ENCODE results near the gene OMP.

Gene OMP

DNA sequence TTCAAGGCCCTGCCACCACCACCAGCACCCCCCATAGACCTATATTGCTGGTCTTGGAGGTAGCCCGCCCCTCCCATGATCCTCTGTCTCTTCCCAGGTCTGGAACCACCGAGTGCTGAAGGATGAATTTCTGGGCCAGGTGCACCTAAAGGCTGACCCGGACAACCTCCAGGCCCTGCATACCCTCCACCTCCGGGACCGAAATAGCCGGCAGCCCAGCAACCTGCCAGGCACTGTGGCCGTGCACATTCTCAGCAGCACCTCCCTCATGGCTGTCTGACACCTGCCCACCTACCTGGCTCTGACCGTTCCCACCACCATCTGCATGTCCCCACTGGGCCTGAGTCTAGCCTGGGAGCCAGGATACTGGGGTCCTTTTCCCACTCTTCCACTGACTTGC is 21.0 kb downstream of the OMP start:
- DNase-seq (ENCODE audit: low spot score), result no peak

- DNase-seq (ENCODE audit: low spot score), result no peak
Measured at GRCh38 chr11:77124041-77124440, 21.4 kb downstream of the OMP start.

GRCh38 chr11:77124488-77124887 is 21.8 kb downstream of the OMP start:
- no peak for DNase-seq (ENCODE audit: low spot score)

- DNase-seq (ENCODE audit: low spot score), result no peak
Measured at GRCh38 chr11:77125191-77125590, 22.6 kb downstream of the OMP start.

GRCh38 chr11:77125695-77126094 is 23.1 kb downstream of the OMP start:
- no peak for DNase-seq (ENCODE audit: low spot score)

DNA sequence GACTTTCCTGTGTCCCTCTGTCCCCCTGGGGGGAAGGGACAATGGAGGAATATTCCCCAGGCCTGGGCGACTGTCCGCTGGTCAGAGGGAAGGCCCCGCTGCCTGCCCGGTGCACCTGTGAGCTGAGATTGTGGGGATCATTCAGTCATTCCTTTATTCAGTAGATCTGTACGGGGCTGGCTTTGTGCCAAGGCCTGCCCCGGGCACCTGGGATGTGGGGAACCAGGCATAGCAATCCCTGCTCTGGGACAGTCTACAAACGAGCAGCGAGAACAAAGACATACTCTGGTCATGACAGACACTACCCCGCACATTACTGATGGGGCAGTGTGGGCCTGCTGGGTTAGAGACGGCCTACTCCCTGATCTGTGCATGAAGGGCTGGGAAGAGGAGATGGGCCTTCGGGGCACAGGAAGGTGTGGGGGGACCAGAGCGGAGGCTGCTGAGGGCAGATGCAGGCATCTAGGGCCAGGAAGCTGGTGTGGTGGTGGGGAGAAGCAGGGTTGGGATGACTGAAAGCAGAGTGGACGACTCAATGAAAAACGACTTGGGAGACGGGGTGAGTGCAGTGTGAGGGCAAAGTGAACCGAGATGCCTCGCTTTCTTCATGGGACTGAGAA is 23.6 kb downstream of the OMP start:
- no peak for DNase-seq (ENCODE audit: low spot score)

DNA sequence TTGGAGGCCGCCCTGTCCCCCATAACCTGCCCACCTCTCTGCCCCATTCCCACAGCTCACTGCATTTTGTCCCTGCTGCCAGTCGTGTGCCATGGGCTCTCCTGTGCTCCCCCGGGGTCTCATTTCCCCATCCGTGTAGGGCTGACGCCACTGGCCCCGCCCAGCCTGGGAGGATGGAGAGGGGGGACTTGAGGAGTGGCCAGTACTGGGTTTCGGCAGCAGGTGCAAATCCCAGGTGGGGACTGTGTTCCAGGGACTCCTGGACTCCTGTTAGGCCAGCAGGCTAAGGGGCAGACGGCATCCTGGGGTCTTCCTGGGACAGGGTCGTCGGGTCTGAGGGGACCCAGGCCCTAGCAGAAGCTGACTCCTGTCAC is 24.2 kb downstream of the OMP start:
- DNase-seq (ENCODE audit: low spot score), result no peak

DNA sequence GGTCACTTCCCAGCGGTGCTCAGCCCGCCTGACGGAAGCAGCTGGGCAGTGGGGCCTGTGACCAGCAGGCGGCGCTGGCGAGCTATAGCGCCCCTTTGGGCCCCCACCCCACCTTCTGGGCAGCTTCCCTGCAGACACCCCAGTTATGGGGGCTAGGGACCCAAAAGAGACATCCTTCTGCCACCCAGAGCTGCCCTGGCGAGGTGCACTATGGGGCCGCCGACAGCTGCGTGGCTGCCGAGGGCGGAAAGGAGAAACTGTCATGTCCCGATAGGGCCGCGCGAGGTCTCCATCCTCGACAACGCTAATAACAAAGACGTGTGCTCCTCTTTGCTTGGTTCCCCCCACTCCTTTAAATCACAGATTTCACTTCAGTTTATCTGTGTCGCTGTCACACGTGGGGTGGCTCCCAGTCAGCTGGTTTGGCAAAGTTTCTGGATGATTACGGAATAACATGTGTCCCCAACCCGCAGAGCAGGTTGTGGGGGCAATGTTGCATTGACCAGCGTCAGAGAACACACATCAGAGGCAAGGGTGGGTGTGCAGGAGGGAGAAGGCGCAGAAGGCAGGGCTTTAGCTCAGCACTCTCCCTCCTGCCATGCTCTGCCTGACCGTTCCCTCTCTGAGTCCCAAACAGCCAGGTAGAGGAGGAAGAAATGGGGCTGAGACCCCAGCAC is 24.7 kb downstream of the OMP start:
- DNase-seq (ENCODE audit: low spot score), result no peak

GRCh38 chr11:77127920-77128691 is 25.5 kb downstream of the OMP start, which contains the start of gene MYO7A:
Gene MYO7A, plus strand, starts transcription at chr11:77128246. Its CDS starts 2,389 bp downstream, at chr11:77130635.
- no peak for DNase-seq (ENCODE audit: low spot score)

- no peak for DNase-seq (ENCODE audit: low spot score)
Measured at GRCh38 chr11:77129069-77129841, 26.6 kb downstream of the OMP start.

- DNase-seq (ENCODE audit: low spot score), result no peak
Measured at GRCh38 chr11:77129842-77130756, 27.5 kb downstream of the OMP start.

DNA sequence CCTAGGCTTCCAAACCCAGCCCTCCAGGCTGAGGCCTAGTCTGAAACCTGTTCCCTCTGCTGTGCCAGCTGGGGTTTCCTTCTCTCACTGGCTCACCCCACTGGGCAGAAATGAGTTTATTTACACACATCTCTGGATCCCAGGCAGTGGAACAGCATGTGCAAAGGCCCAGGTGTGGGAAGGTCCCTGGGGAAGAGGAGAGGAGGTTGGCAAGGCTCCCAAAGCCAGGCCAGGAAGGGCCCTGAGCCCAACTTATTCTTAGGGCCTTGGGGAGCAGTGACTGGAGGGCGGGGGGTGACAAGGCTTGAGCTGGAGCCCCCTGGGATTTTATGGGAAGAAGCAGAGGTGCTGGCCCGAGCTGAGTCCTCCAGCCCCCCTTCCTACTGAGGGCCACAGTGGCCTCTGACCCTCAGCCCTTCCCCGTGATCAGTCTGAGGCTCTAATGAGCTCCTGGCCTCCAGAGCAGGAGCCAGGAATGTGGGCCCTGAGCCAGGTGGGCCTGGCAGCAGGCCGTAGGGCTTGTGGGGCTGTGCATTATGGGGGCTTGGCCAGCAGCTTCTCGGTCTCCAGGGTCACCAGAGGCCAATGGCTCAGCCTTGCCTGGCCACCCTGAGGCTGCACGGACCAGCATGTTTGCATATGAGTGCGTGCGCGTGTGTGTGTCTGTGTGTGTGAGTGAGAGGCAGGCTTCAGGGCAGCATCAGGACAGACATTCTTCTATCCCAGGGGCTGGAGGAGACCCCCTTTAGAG is 28.3 kb downstream of the OMP start:
- no peak for DNase-seq (ENCODE audit: low spot score)

DNA sequence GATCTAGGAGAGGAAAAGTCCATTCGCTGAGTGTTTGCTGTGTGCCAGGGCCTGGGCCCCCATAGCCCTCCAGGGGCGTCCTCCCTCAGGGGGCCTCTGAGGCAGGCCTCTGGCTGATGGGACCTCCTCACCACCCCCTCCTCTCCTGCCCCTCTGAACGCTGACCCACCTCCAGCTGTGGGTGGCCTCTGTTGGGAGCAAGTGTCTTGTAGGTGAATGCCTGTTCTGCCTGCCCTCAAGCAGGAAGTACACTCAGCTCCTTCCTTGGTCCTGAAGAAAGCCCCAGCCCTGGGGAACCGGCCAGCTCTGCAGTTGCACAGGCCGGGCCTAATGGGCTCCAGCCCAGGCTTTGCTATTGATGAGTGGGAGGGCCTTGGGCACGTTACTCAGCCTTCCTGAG is 28.9 kb downstream of the OMP start:
- DNase-seq (ENCODE audit: low spot score), result no peak

GRCh38 chr11:77135069-77135468 is 32.4 kb downstream of the OMP start:
- DNase-seq (ENCODE audit: low spot score), result no peak

- DNase-seq (ENCODE audit: low spot score), result no peak
Measured at GRCh38 chr11:77136074-77136473, 33.4 kb downstream of the OMP start.

DNA sequence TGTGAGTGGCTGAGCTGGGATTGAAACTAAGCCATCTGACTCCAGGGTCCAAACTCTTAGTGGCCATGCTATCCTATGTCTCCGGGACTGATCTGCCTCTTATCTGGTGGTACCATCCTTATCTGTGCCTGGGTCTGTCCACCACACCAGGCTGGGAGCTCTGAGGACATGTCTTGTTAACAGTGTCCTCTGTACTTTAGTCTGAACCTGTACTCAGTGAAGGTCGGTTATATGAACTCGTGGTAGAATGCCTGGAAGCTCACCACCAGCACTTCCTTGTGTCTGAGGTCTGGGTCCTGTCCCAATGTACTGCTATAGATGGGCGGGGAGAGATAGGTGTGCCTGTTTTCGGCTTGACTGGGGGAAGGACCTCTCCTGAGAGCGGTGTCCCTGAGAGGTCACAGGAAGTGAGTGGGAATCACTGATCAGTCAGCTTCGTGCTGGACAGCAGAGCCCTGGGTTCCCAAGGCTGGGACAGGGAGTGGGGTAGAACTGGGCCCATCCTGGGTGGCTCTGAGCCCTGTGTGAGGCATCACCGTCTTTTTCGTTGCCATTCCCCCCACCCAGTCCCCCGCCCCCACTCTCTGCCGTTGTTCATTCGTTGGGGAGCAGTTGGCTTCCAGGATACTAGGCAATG is 34.3 kb downstream of the OMP start:
- no peak for DNase-seq (ENCODE audit: low spot score)

GRCh38 chr11:77137421-77137820 is 34.8 kb downstream of the OMP start:
- no peak for DNase-seq (ENCODE audit: low spot score)

GRCh38 chr11:77138106-77138649 is 35.5 kb downstream of the OMP start:
- no peak for DNase-seq (ENCODE audit: low spot score)

- no peak for DNase-seq (ENCODE audit: low spot score)
Measured at GRCh38 chr11:77139201-77139600, 36.6 kb downstream of the OMP start.

All from SW480 (cell line).